ENCODE measurements around the gene CIP2A.
"Not testable (repeated sequence)": the region's sequence is repeated elsewhere in the genome, so short reads cannot be mapped to it uniquely, and the experiment has no call there.

The CIP2A gene

GRCh38 chr3:108589081-108589997 lies at the start of gene CIP2A, which contains the start of gene DZIP3:
CIP2A (minus strand) TSS chr3:108589438; CDS start chr3:108589375, 63 bp downstream.
DZIP3 (plus strand) TSS chr3:108589722; CDS start chr3:108605407, 15,685 bp downstream.
- peak; percentile 96 for DNase-seq (ENCODE audit: low spot score)

GRCh38 chr3:108629974-108630373 lies 40.7 kb upstream of the CIP2A start:
- no peak for DNase-seq (ENCODE audit: low spot score)

GRCh38 chr3:108623504-108623903 lies 34.3 kb upstream of the CIP2A start:
- DNase-seq (ENCODE audit: low spot score) = no peak

GRCh38 chr3:108620250-108620649 lies 31.0 kb upstream of the CIP2A start:
- no peak for DNase-seq (ENCODE audit: low spot score)

GRCh38 chr3:108616090-108616489 lies 26.9 kb upstream of the CIP2A start:
- DNase-seq (ENCODE audit: low spot score) = not testable (repeated sequence)

- no peak for DNase-seq (ENCODE audit: low spot score)
These were observed 21.4 kb upstream of the CIP2A start for GRCh38 chr3:108610651-108611050.

GRCh38 chr3:108608750-108609149 lies 19.5 kb upstream of the CIP2A start:
- DNase-seq (ENCODE audit: low spot score) = no peak

GRCh38 chr3:108605491-108605890 lies 16.3 kb upstream of the CIP2A start:
- no peak for DNase-seq (ENCODE audit: low spot score)

- DNase-seq (ENCODE audit: low spot score) = no peak
These were observed 15.8 kb upstream of the CIP2A start for GRCh38 chr3:108605028-108605427.

- DNase-seq (ENCODE audit: low spot score) = no peak
These were observed 14.5 kb upstream of the CIP2A start for GRCh38 chr3:108603691-108604090.

- DNase-seq (ENCODE audit: low spot score) = no peak
These were observed 13.7 kb upstream of the CIP2A start for GRCh38 chr3:108602935-108603294.

GRCh38 chr3:108602249-108602934 lies 13.2 kb upstream of the CIP2A start:
- DNase-seq (ENCODE audit: low spot score) = peak; percentile 28

- no peak for DNase-seq (ENCODE audit: low spot score)
These were observed 10.6 kb upstream of the CIP2A start for GRCh38 chr3:108599677-108600409.

GRCh38 chr3:108598375-108598774 lies 9.1 kb upstream of the CIP2A start:
- no peak for DNase-seq (ENCODE audit: low spot score)

- DNase-seq (ENCODE audit: low spot score) = no peak
These were observed 6.1 kb upstream of the CIP2A start for GRCh38 chr3:108595321-108595720.

- peak; percentile 15 for DNase-seq (ENCODE audit: low spot score)
These were observed 1.2 kb upstream of the CIP2A start for GRCh38 chr3:108590460-108590859.

- no peak for DNase-seq (ENCODE audit: low spot score)
These were observed 723 bp upstream of the CIP2A start for GRCh38 chr3:108589998-108590323.

GRCh38 chr3:108588601-108589000 lies 637 bp downstream of the CIP2A start:
- no peak for DNase-seq (ENCODE audit: low spot score)

GRCh38 chr3:108578064-108578463 lies 11.2 kb downstream of the CIP2A start:
- DNase-seq (ENCODE audit: low spot score) = no peak

GRCh38 chr3:108569336-108569735 lies 19.9 kb downstream of the CIP2A start:
- no peak for DNase-seq (ENCODE audit: low spot score)

- no peak for DNase-seq (ENCODE audit: low spot score)
These were observed 22.6 kb downstream of the CIP2A start for GRCh38 chr3:108566599-108566998.

GRCh38 chr3:108565506-108565905 lies 23.7 kb downstream of the CIP2A start:
- no peak for DNase-seq (ENCODE audit: low spot score)

- DNase-seq (ENCODE audit: low spot score) = no peak
These were observed 24.7 kb downstream of the CIP2A start for GRCh38 chr3:108564564-108564963.

Data from kidney tubule cell (primary cell).